Activated CD8-positive, alpha-beta memory T cell treated with anti-CD3 and anti-CD28 coated beads for 1 hour (primary cell): Measurements from ENCODE around the gene POU4F1.
"Not testable (repeated sequence)": the region's sequence is repeated elsewhere in the genome, so short reads cannot be mapped to it uniquely, and the experiment has no call there.

Source experiments
- DNase-seq, 2 donors: peaks; one replicate each; pipeline ENCODE4 v3.0.0-alpha.2; 2020; ENCODE audit warnings: low read depth in 1 of 2; ENCODE audit errors: extremely low read depth in 1 of 2

POU4F1 gene, protein sequence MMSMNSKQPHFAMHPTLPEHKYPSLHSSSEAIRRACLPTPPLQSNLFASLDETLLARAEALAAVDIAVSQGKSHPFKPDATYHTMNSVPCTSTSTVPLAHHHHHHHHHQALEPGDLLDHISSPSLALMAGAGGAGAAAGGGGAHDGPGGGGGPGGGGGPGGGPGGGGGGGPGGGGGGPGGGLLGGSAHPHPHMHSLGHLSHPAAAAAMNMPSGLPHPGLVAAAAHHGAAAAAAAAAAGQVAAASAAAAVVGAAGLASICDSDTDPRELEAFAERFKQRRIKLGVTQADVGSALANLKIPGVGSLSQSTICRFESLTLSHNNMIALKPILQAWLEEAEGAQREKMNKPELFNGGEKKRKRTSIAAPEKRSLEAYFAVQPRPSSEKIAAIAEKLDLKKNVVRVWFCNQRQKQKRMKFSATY

GRCh38 chr13:78603240-78603957 lies at the start of gene POU4F1:
Gene POU4F1 (minus strand): TSS chr13:78603552. CDS start chr13:78603326, 226 bp downstream.
- DNase-seq = no peak

- no peak for DNase-seq
These were observed 49.3 kb upstream of the POU4F1 start for GRCh38 chr13:78652651-78653050.

- no peak for DNase-seq
These were observed 47.3 kb upstream of the POU4F1 start for GRCh38 chr13:78650717-78651083.

DNA sequence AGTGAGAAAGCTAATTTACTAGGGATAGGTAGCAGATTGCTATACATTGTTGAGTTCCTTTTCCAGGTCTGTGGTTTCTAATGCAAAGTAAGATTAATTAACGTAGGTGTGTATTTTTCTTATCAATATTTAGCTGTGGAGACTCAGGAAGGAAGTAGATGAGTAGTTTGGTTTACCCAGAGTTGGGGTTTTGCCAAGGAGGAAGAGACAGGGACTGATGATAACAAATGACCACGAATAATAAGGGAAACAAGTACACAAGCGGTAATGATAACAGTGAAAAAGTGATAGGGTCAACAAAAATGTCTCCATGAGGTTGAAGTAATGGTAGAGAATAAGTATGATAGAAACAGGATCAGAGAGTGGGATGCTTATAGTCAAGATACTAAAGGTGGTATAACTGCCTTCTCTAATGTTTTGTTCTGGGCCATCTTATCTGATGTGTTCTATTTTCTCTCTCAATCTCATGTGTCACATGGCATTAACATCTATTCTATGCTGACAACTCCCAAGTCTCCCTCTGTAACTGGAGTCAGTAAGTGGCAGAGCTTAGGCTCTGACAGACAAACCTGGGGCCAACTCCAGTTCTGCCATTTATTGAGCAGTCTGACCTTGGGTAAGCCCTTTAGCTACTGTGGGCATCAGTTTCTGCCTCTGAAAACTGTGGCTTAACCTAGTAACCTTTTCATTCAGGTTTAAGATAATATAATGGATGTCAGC lies 46.8 kb upstream of the POU4F1 start:
- DNase-seq = no peak

DNA sequence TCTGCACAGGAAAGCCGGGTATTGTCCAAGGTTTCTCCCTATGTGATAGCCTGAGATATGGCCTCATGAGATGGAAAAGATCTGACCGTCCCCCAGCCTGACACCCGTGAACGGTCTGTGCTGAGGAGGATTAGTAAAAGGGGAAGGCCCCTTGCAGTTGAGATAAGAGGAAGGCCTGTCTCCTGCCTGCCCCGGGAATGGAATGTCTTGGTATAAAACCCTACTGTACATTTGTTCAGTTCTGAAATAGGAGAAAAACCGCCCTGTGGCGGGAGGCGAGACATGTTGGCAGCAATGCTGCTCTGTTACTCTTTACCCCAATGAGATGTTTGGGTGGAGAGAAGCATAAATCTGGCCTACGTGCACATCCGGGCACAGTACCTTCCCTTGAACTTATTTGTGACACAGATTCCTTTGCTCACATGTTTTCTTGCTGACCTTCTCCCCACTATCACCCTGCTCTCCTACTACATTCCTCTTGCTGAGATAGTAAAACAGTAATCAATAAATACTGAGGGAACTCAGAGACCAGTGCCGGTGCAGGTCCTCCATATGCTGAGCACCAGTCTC lies 43.8 kb upstream of the POU4F1 start:
- DNase-seq = not testable (repeated sequence)

DNA sequence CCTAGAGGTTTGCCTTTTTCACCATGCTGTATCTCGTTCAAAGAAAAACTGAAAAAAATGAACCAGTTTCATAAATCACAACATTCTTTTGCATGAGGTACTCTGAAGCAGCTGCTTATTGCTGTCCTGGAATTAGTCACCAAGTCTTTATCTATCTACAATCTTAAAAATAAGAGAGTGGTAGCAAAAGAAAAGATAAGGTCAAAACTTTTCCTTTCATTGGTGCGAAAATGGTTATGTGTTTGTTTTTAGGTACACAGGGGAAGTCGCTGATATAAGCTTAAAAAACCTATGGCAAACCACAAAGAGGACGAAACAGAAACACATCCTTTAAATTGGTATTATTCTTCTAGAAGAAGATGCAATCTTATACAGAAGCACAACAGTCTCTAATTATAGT lies 34.9 kb upstream of the POU4F1 start:
- DNase-seq = no peak

- DNase-seq = no peak
These were observed 33.1 kb upstream of the POU4F1 start for GRCh38 chr13:78636495-78636894.

- no peak for DNase-seq
These were observed 29.6 kb upstream of the POU4F1 start for GRCh38 chr13:78632996-78633395.

- DNase-seq = no peak
These were observed 27.7 kb upstream of the POU4F1 start for GRCh38 chr13:78631077-78631476.

DNA sequence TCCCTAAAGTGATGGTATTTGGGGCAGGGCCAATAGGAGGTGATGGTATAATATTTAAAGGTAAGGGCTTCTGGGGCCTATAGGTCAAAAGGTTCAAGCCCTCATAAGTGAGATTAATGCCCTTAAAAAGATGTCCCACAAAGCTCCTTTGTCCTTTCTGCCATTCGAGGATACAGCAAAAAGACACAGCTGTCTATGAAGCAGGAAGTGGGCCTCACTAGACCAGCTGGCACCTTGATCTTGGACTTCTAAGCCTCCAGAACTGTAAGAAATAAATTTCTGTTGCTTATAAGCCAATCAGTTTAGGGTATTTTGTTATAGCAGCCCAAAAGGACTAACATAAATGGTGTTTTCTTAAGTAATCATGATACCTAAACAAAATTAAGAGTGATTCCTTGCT lies 27.2 kb upstream of the POU4F1 start:
- DNase-seq = no peak

DNA sequence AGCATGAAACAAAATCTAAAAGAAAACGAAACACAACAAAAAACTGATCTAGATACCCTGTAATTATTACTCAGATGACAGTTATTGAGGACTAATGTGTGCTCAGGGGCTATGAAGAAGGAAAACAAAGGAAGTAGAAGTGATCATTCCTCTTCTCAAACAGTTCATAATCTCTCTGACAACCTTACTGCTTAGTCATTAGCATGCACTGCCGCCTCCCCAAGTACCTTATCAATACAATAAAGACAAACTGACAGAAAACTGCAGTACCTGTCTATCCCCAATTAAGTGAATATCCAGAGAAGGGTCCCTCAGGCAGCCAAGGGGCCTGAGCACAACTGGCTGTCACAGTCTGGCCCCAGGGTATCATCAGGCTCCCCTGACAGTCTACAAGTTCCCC lies 22.0 kb upstream of the POU4F1 start:
- DNase-seq = no peak

GRCh38 chr13:78623132-78623531 lies 19.8 kb upstream of the POU4F1 start:
- no peak for DNase-seq

GRCh38 chr13:78620936-78621470 lies 17.7 kb upstream of the POU4F1 start:
- no peak for DNase-seq

- no peak for DNase-seq
These were observed 15.1 kb upstream of the POU4F1 start for GRCh38 chr13:78618411-78618810.

GRCh38 chr13:78611040-78611439 lies 7.7 kb upstream of the POU4F1 start:
- no peak for DNase-seq

DNA sequence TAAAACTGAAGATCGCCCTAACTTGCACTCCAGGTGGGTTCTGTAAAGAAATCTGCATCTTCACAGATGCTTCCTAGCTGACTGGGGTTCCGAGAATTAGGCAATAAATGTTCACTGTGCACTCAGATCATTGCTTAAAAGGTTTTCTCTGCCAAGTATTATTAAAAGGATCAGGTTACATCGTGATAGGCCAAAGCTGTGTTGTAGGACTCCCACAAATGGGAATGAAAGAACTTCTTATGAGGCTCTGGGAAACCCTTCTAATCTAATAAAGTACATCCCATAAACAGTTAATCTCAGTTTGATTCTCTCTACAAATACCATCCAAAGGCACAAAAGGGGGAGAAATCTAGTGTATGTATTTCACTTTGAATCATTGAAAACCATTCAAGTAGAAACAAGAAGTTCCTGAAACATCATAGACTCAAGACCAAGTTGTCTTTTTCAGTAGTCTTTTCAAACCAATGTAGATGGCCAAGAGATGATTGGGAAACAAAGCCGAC lies 7.1 kb upstream of the POU4F1 start:
- no peak for DNase-seq

DNA sequence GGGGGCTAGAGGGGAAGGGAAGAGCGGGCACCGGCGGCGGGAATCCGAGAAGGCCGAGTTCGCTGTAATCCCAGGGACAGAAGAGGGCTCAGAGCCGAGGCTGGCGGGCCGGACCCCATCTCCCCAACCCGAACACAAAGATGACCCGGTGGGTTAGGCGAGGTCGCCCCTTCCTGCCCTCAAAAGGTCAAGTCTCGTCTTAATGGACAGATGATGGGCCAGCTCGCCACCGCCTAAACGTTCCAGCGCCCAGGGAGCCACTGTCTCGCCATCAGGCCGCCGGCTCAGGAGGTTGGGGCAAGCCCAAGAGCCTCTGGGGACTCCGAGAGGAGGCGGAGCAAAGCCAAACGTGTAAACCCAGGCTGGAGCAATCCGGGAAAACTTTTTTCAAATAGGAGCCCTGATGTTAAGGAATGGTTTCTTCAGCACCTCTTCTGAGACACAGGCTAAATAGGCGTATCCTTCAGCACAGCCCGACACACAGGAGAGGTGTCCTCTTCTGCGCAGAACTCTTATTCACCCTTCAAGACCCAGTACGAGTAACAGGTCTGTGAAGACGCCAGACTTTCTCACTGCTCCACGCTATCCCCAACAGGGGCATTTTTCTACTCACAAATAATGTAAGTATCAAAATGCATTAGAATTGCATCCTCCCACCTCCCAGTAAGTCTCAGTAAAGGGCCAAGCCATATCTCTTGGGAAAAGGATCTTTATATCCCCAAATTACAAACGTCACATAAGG lies 6.3 kb upstream of the POU4F1 start:
- DNase-seq = no peak

GRCh38 chr13:78608688-78609463 lies 5.5 kb upstream of the POU4F1 start:
- no peak for DNase-seq

DNA sequence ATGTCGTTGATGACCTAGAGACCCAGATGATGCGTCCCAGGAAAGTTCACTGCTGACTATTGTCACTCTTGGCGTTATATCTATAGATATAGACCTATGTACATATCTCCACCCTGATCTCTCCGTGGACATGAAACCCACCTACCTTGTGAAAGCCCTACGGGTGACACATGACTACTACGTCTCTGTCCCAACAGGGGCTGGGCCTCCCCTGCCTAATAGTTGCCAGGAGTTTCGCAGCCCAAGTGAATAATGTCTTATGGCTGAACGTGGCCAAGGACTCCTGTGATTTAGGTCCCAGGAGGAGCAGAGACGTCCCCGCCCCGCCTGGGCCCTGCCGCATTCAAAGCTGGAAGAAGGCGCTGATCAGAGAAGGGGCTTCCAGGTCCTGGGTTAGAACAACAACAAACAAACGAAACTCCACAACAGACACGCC lies 4.9 kb upstream of the POU4F1 start:
- no peak for DNase-seq
